ENCODE measurements around the gene KCNQ1OT1.

DNA sequence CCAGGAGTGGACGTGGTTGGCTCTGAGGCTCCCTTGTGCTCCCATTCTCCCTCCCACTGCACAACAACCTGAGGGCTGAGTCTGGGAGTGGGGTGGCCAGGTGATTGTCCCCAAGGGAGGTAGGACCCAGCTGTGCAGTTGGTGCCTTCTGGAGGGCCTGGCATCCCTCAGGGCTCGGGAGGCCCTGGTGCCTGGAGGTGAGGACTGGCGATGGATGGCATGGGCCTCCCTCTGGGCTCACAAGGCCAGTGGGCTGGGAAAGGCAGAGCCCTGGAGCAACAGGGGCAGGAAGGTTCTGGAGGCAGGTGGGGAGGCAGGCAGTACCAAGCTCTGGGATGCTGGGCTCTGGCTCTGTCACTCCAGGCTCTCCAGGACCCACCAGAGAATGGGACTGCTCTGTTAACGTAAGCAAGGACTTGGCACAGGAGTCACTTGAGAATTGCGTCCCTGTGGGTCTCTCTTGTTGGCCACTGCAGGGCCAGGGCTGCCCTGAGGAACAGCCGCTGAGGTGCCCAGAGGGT, 114.2 kb downstream of the KCNQ1OT1 start:
- TF ChIP-seq, protein P1, sequence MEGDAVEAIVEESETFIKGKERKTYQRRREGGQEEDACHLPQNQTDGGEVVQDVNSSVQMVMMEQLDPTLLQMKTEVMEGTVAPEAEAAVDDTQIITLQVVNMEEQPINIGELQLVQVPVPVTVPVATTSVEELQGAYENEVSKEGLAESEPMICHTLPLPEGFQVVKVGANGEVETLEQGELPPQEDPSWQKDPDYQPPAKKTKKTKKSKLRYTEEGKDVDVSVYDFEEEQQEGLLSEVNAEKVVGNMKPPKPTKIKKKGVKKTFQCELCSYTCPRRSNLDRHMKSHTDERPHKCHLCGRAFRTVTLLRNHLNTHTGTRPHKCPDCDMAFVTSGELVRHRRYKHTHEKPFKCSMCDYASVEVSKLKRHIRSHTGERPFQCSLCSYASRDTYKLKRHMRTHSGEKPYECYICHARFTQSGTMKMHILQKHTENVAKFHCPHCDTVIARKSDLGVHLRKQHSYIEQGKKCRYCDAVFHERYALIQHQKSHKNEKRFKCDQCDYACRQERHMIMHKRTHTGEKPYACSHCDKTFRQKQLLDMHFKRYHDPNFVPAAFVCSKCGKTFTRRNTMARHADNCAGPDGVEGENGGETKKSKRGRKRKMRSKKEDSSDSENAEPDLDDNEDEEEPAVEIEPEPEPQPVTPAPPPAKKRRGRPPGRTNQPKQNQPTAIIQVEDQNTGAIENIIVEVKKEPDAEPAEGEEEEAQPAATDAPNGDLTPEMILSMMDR (IDR thresholded peaks at IDR 0.05) = no peak
- TF ChIP-seq POLR2A (IDR thresholded peaks at IDR 0.05) = no peak
